GM18526 (cell line): ENCODE results near the gene B4GALT1.
A peak's percentile ranks its signal among the peaks of the same experiment; 100 is the strongest.

Experiments used
- POLR2A ChIP-seq: IDR thresholded peaks from 3 replicates; pipeline ENCODE4 v1.6.1; 2011; ENCODE audit not compliant: insufficient read length; ENCODE audit errors: extremely low read depth

B4GALT1 gene

DNA sequence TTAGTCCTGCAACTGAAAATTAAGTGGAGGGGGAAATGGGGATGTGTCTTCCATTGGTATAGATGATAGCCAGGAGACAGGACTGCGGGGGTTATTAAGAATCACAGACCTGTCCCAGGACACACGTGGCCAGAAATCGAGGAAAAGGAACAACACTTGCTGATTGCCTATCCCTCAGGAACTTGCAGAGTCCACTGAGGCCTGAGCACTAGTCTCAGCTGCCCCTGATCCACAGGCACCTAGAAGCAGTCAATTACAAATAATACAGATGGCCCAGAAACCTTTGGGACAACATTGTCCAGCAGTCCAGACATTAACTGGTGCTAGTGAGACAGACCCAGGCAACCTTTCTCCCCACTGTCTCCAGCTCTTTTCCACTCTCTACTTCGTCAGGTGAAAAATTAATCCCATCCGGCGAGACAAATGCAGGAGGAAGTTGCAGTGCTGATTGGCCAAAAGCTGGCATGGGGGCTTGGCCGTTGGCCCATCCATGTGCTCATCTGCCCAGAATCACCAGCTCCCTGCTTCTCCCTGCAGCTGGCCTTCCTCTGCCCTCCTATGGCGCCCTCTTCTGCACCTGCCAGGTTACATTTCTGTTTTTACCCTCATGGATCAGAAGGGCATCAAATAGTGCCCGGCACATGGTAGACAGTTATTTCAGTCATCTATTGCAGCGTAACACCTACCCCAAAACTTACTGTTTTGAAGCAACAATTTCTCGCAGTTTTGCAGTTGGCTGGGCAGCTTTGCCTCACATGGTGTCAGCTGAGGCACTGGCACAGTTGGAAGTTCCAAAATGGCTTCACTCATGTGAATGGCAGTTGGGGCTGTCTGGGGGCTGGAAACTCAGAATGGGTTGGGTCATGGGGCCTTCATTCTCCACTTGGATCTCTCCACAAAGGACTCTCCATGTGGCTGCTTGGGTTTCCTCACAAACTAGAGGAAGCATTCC is 3.6 kb upstream of the B4GALT1 start:
- no peak for TF ChIP-seq POLR2A

DNA sequence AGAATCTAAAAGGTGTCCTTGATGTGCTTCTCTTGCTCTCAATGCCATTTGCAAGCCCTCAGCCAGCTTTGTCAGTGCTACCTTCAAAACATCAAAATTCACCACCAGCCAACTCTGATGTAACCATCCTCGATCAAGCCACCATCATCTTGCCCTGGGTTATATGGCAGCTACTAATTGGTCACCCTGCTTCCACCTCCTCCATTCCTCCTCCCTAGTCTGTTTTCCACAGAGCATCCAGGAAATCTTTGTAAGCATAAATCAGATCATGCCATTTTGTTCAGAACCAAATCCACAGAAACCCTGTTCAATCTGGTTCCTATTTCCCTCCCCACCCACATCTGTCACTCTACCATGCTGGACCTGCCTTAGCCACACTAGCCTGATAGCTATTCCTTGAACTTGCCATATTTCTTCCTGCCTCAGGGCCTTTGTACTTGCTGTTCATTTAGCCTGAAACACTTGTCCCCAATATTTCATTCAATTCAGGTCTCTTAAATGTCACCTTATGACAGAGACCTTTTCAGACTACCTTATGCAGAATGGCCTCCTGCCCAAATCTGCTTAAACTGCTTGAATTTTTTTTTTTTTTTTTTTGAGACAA is 1.9 kb upstream of the B4GALT1 start:
- no peak for TF ChIP-seq POLR2A

DNA sequence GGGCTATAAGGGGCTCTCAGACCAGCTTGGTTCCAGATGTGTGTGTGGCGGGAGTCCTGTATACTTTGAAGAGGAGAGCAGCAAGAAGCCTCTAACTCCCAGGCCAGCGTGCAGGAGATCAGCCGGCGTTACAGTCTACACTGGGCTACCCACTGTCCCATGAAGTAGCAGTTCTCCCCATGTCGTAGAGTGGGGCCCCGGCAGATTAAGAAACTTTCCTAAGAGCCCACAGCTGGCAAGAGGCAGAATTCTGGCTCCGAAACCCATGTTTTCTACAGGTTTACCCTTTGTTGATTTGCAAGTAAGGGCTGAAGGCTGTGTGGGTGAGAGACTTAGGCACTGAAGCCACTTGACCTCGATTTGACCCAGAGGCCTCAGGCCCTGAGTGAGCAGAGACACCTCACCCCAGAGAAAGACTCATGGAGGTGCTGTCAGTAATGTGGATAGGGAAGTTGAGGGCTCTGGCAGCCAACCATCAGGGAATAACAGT is 881 bp upstream of the B4GALT1 start:
- no peak for TF ChIP-seq POLR2A

DNA sequence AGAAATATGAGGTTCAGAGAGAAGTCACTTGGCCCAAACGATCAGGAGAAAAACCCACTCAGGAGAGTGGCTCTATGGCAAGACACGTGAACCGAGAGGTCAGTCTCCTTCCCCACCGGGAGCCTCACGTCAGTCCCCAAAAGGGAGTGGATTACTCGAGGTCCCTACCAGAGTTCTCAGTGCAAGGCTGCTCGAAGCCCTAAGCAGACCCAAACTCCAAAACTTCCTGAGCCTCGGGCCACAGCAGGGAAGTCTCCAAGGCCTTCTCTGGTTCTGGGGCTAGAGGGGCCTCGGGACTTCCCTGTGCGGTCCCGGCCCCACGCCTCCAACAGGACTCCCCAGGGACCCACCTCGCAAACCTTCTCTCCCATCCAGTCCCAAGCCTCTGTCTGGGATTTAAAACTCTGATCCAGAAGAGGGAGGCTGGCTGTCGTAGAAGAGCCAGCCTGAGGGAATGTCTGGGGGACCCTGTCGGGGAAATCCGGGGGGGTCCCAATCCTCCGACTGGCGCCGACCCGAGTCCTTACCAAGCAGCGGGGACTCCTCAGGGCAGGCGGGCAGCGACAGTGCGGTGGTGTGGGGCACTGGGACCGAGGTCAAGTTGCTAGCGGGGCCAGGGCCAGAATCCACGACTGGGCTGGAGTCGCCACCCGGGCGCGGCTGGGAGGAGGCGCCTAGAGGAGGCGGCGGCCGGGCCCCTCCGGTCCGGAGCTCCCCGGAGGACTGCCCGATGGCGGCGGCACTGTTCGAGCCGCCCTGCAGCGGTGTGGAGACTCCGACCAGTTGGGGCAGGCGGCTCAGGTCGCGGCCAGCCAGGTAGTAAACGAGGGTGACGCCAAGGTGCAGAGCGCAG is 679 bp downstream of the B4GALT1 start:
- no peak for TF ChIP-seq POLR2A

DNA sequence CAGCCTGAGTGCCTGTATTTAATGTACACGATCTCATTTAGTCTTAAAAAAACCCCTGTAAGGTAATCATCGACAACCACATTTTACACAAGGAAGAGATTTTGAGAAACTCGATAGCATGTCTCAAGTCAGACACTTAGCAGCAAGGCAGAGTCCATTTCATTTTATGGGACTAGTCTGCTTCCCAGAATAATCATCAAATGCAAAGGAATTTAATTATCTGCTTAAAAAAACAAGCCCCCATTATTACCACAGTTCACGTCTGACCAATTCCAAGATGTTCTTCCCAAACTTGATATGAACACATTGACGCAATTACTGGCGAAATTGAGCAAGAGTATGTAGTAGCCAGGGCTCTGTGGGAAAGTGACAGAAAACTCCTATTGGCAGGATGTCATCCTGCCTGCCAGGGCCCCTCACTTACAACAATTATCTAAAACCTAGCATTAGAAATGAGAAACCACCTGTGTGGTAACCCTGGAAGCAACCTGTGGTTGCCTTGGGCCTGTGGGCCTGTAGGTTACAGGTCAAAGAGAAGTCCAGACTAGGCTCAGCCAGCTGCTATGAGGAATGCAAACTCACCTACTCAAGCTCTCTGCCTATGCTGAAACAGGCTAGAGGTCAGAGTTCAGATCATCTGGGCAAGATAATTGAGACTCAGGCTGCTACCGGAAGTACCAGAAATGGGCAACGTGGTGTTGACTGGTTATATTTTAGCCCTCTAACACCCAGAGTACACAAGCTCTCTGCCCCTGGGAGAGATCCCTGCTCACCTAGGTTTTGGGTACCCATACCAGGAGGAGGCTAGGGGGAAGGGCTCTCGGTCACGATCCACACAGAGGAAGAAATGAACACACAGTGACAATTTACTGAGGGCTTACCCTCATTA is 1.6 kb downstream of the B4GALT1 start:
- peak; percentile 60 for TF ChIP-seq POLR2A

DNA sequence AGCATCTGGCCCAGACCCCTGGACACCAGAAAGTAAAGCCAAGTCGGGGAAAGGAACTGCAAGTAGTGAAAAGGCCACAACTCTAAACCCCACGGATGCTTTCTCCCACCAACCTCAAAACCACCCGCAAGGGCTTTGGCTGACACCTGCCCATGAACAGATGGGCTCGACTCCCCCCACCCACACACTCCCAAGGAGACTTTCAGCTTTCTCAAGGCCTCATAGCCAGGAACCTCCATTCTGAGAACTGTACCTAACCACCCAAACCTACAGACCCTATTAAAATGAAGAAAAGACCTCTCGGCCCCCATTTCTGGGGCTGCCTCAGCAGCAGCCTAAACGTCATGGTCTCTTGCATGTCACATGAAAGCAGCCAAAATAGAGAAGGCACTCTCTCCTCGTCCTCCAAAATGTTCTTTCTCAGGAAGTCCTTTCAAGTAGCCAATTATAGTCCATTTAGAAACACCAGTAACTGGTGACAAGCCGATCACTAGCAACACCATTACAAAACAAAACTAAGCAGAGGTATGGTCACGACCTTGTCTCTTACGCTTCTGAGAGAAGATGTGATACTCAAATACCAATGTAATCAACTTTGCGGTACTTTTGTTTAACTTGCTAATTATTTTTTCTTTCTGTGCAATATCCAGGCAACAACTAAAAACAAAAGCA is 2.9 kb downstream of the B4GALT1 start:
- TF ChIP-seq POLR2A: no peak

DNA sequence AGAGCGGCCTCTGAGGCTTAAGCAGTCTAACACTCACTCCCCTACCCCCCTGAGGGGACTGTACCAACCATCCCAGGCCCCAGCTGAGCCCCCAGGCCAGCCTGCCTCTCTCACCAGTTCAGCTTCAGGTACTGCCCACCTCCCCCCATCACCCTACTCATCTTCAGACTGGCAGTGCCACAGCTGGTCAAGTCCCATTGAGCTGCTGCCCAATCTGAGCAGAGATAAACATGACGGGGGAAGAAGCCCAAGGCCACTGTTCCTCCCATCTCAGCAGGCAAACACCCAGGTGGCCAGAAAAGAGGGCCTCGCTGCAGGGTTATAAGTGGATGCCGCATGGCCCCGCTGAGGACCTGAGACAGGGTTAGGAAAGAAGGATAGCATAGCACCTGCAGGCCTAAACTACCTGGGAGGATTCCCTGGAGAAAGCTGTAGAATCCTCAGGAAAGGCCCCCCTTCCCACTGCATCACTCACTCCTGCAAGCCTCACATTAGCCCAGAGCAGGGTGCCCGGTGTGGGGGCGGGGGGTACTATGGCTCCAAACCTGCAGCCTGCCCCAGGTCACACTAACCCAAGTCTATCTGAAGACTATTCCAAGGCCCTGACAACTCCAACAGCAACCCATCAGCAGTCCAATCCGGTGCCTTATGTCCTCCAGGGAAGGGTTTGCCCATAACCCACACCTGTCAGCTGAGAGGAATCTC is 3.6 kb downstream of the B4GALT1 start:
- no peak for TF ChIP-seq POLR2A

DNA sequence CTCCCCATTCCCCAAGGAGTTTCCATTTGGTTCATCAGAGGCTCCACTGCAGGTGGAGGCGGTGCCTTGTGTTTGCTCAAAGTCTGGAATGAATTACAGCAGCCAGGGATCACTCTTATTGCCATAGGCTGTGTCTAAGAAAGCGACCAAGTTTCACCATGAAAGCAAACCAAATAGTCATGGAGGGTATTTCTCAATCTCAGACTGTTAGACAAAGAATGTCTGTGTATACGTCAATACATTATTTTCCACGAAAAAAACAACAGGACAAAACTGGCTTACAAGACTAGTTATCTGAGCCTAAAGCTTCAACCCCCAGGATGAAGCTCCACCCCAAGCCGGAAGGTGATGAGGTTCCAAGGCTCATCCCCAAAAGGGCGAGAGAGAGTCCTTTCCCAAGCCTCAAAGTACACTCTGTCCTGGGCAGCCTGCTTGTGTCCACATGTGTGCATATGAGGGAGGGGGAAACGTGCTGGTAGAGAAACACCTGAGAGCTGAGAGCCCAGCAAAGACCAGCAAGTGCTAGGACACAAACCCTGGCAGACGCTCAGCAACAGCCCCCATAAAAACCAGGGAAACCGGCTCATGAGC is 4.3 kb downstream of the B4GALT1 start:
- TF ChIP-seq POLR2A: no peak

DNA sequence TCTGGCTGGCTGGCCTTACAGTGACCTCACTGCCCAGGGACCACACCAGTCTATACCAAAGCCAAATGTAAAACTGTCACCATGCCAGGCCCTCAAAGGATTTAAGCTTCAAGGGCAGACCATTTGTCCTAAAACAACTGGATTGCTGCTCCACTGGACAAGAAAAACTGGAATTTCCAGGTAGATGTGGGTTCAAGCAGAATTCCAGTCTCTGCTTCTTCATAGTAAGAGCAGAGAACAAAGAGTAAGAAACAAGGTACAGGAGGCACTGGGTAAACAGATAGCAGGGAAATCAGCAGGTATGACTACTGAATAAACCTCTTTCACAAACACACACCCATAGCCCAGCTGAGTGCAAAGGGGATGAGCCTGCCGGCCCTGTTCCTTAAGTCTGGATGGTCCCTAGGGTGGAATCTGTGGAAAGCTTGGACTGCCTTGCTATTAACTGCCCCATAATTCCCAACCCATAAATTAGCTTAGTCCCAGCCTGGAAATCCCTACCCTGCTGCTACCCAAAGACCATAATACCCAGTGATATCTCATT is 5.5 kb downstream of the B4GALT1 start:
- TF ChIP-seq POLR2A: no peak

DNA sequence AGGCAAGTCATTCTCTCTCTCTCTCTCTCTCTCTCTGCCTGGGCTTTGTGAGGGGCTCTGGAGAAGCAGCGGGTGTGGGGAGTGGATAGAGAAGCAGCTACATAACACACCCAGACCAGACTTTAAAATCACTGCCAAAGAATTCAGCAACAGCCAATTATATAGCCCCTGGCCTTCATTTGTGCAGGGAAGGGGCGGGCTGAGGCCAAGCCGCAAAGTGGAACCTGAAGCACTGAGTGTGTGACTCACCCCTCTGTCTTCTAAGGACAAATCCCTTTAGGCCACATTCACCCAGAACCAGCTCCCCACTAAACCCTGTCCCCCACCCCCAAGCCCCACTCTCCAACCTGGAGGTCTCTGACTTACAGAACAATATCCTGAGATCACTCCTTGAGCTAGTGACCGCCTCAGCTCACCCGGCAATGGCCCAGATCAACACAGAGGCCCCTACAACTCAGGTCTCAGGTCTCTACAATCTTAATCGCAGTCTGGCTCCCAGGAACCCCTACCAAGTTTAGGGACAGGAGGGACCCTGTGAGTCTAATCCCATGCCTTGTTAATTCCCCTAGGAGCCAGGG is 6.0 kb downstream of the B4GALT1 start:
- no peak for TF ChIP-seq POLR2A

DNA sequence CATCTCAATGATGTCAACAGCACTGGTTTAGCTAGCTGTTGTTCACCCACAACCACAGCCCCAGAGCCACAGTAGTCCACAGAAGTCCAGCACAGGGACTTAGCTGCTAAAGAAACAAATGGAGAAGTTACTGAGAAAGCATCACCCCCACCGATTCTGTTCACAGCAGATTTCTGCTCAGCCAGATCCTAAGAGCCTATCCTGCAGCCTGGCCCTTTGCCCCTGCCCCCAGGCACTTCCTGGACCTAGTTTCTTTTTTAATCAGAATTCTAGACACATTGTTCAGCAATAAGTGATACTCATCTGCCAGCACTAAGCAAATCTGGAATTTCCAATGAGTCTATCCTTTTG is 7.4 kb downstream of the B4GALT1 start:
- TF ChIP-seq POLR2A: peak; percentile 18
